Measurements from ENCODE around the gene PSMG3.
A peak's percentile ranks its signal among the peaks of the same experiment; 100 is the strongest.

The PSMG3 gene

GRCh38 chr7:1602386-1602785 lies 32.6 kb upstream of the PSMG3 start:
- Histone ChIP-seq H3K4me3 (no peak overlapping the region), H3K36me3 (replicated peaks) (no peaks in the 10 kb centered on the region), H3K4me1 (no peaks in the 10 kb centered on the region), H3K27me3 (ENCODE audit: low read depth) (peaks cover 8% of the 10 kb centered on the region; the same call in 1 of the 2 replicates), H3K9me3 (no peaks in the 10 kb centered on the region)
- DNase-seq (ENCODE audit: low spot score in 2 of 2), result no peak
- in situ Hi-C loops (cut with MboI; ENCODE audit: low sequenced_read_pairs), result no loop called here

GRCh38 chr7:1601956-1602355 lies 32.1 kb upstream of the PSMG3 start:
- in situ Hi-C loops (cut with MboI; ENCODE audit: low sequenced_read_pairs), result no loop called here
- H3K4me3 ChIP-seq, result no peak overlapping the region
- no peak for DNase-seq (ENCODE audit: low spot score in 2 of 2)
- H3K27me3 ChIP-seq (ENCODE audit: low read depth), result peaks cover 10% of the 10 kb centered on the region; the same call in 1 of the 2 replicates
- H3K36me3 ChIP-seq (replicated peaks), result no peaks in the 10 kb centered on the region
- H3K9me3 ChIP-seq, result no peaks in the 10 kb centered on the region
- no peaks in the 10 kb centered on the region for H3K4me1 ChIP-seq

GRCh38 chr7:1599640-1600395 lies 30.0 kb upstream of the PSMG3 start:
- H3K36me3 ChIP-seq (replicated peaks), result no peaks in the 10 kb centered on the region
- no peaks in the 10 kb centered on the region for H3K9me3 ChIP-seq
- DNase-seq (ENCODE audit: low spot score in 2 of 2), result no peak
- H3K4me3 ChIP-seq, result no peak overlapping the region
- peaks cover 6% of the 10 kb centered on the region; the same call in 1 of the 2 replicates for H3K27me3 ChIP-seq (ENCODE audit: low read depth)
- H3K4me1 ChIP-seq, result no peaks in the 10 kb centered on the region
- in situ Hi-C loops (cut with MboI; ENCODE audit: low sequenced_read_pairs), result no loop called here

- Histone ChIP-seq H3K4me3 (no peak overlapping the region), H3K27me3 (ENCODE audit: low read depth) (peaks cover 6% of the 10 kb centered on the region; the same call in 1 of the 2 replicates), H3K4me1 (no peaks in the 10 kb centered on the region), H3K9me3 (no peaks in the 10 kb centered on the region), H3K36me3 (replicated peaks) (no peaks in the 10 kb centered on the region)
- in situ Hi-C loops (cut with MboI; ENCODE audit: low sequenced_read_pairs), result no loop called here
- no peak for DNase-seq (ENCODE audit: low spot score in 2 of 2)
Measured at GRCh38 chr7:1598961-1599639, 29.3 kb upstream of the PSMG3 start.

GRCh38 chr7:1598286-1598685 lies 28.5 kb upstream of the PSMG3 start:
- Histone ChIP-seq H3K4me1 (no peaks in the 10 kb centered on the region), H3K4me3 (no peak overlapping the region)
- in situ Hi-C loops (cut with MboI; ENCODE audit: low sequenced_read_pairs), result no loop called here

GRCh38 chr7:1597791-1598190 lies 28.0 kb upstream of the PSMG3 start:
- Histone ChIP-seq H3K4me3 (no peak overlapping the region), H3K36me3 (replicated peaks) (no peaks in the 10 kb centered on the region), H3K27me3 (ENCODE audit: low read depth) (peaks cover 17% of the 10 kb centered on the region), H3K9me3 (no peaks in the 10 kb centered on the region), H3K4me1 (no peaks in the 10 kb centered on the region)
- in situ Hi-C loops (cut with MboI; ENCODE audit: low sequenced_read_pairs), result no loop called here
- no peak for DNase-seq (ENCODE audit: low spot score in 2 of 2)

More at GRCh38 chr7:1598286-1598685, 28.5 kb upstream of the PSMG3 start:
- Histone ChIP-seq H3K27me3 (ENCODE audit: low read depth) (peaks cover 12% of the 10 kb centered on the region), H3K36me3 (replicated peaks) (no peaks in the 10 kb centered on the region), H3K9me3 (no peaks in the 10 kb centered on the region)
- DNase-seq (ENCODE audit: low spot score in 2 of 2), result no peak

GRCh38 chr7:1597066-1597760 lies 27.4 kb upstream of the PSMG3 start:
- Histone ChIP-seq H3K4me3 (no peak overlapping the region), H3K27me3 (ENCODE audit: low read depth) (peaks cover 22% of the 10 kb centered on the region), H3K4me1 (no peaks in the 10 kb centered on the region), H3K9me3 (no peaks in the 10 kb centered on the region), H3K36me3 (replicated peaks) (no peaks in the 10 kb centered on the region)
- in situ Hi-C loops (cut with MboI; ENCODE audit: low sequenced_read_pairs), result no loop called here
- DNase-seq (ENCODE audit: low spot score in 2 of 2), result no peak

GRCh38 chr7:1596181-1597043 lies 26.6 kb upstream of the PSMG3 start:
- in situ Hi-C loops (cut with MboI; ENCODE audit: low sequenced_read_pairs), result no loop called here
- Histone ChIP-seq H3K36me3 (replicated peaks) (no peaks in the 10 kb centered on the region), H3K4me1 (no peaks in the 10 kb centered on the region), H3K9me3 (no peaks in the 10 kb centered on the region), H3K27me3 (ENCODE audit: low read depth) (peaks cover 30% of the 10 kb centered on the region), H3K4me3 (no peak overlapping the region)
- DNase-seq (ENCODE audit: low spot score in 2 of 2), result no peak

GRCh38 chr7:1595636-1596035 lies 25.8 kb upstream of the PSMG3 start:
- no peak for DNase-seq (ENCODE audit: low spot score in 2 of 2)
- H3K36me3 ChIP-seq (replicated peaks), result no peaks in the 10 kb centered on the region
- H3K27me3 ChIP-seq (ENCODE audit: low read depth), result peaks cover 38% of the 10 kb centered on the region
- H3K4me3 ChIP-seq, result no peak overlapping the region
- no peaks in the 10 kb centered on the region for H3K9me3 ChIP-seq
- H3K4me1 ChIP-seq, result no peaks in the 10 kb centered on the region
- in situ Hi-C loops (cut with MboI; ENCODE audit: low sequenced_read_pairs), result no loop called here

GRCh38 chr7:1595027-1595426 lies 25.2 kb upstream of the PSMG3 start:
- in situ Hi-C loops (cut with MboI; ENCODE audit: low sequenced_read_pairs), result no loop called here
- H3K27me3 ChIP-seq (ENCODE audit: low read depth), result peaks cover 44% of the 10 kb centered on the region
- H3K4me1 ChIP-seq, result no peaks in the 10 kb centered on the region
- DNase-seq (ENCODE audit: low spot score in 2 of 2), result no peak
- H3K36me3 ChIP-seq (replicated peaks), result no peaks in the 10 kb centered on the region
- no peak overlapping the region for H3K4me3 ChIP-seq
- no peaks in the 10 kb centered on the region for H3K9me3 ChIP-seq

GRCh38 chr7:1593904-1594421 lies 24.1 kb upstream of the PSMG3 start:
- Histone ChIP-seq H3K27me3 (ENCODE audit: low read depth) (peaks cover 55% of the 10 kb centered on the region), H3K36me3 (replicated peaks) (no peaks in the 10 kb centered on the region), H3K4me1 (no peaks in the 10 kb centered on the region), H3K9me3 (no peaks in the 10 kb centered on the region), H3K4me3 (no peak overlapping the region)
- in situ Hi-C loops (cut with MboI; ENCODE audit: low sequenced_read_pairs), result no loop called here
- DNase-seq (ENCODE audit: low spot score in 2 of 2), result no peak

GRCh38 chr7:1593091-1593866 lies 23.4 kb upstream of the PSMG3 start:
- Histone ChIP-seq H3K36me3 (replicated peaks) (no peaks in the 10 kb centered on the region), H3K9me3 (no peaks in the 10 kb centered on the region), H3K4me3 (no peak overlapping the region), H3K4me1 (no peaks in the 10 kb centered on the region), H3K27me3 (ENCODE audit: low read depth) (peaks cover 59% of the 10 kb centered on the region)
- in situ Hi-C loops (cut with MboI; ENCODE audit: low sequenced_read_pairs), result no loop called here
- DNase-seq (ENCODE audit: low spot score in 2 of 2), result peak in 1 of 2 experiments; percentile 60
